GM13976 (cell line): Measurements from ENCODE around the gene BATF3.

Experiments used
- DNase-seq: peaks from one replicate; pipeline ENCODE4 v3.0.0; 2012; ENCODE audit warnings: low spot score
- in situ Hi-C: fragments of 300-500 bp; cut with MboI; formaldehyde crosslinking; loops from one replicate; pipeline ENCODE4 v1.12.0; 2022; ENCODE audit warnings: low sequenced_read_pairs, mixed read lengths, inconsistent platforms; ENCODE audit not compliant: unreplicated experiment
- TF ChIP-seq, protein P1 (sequence below): IDR thresholded peaks from 2 replicates; pipeline ENCODE4 v1.5.1; 2012; ENCODE audit warnings: borderline replicate concordance, mild to moderate bottlenecking; ENCODE audit not compliant: insufficient read depth; ENCODE audit errors: extremely low read depth, missing control alignments, control extremely low read depth

Gene BATF3

DNA sequence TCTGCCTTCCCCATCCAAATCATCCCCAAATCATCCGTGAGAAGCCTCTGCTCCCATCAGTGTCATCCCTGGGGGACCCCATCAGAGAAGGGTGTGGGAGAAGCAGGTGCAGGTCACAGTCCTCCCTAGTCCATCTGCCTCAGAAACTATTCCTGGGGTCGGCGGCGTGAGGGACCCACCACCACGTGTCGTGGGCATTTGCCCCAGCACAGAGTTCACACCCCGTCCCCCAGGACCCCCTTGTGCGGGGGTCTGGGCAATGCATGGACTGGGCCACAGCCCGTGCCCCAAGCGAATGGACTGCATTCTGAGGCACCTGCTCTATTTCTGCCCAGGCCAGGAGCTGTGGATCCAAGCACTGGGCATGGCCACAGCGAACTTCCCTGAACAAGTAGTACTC lies 52.6 kb downstream of the BATF3 start:
- in situ Hi-C loops, result no loop called here
- DNase-seq, result no peak
- TF ChIP-seq, protein P1, sequence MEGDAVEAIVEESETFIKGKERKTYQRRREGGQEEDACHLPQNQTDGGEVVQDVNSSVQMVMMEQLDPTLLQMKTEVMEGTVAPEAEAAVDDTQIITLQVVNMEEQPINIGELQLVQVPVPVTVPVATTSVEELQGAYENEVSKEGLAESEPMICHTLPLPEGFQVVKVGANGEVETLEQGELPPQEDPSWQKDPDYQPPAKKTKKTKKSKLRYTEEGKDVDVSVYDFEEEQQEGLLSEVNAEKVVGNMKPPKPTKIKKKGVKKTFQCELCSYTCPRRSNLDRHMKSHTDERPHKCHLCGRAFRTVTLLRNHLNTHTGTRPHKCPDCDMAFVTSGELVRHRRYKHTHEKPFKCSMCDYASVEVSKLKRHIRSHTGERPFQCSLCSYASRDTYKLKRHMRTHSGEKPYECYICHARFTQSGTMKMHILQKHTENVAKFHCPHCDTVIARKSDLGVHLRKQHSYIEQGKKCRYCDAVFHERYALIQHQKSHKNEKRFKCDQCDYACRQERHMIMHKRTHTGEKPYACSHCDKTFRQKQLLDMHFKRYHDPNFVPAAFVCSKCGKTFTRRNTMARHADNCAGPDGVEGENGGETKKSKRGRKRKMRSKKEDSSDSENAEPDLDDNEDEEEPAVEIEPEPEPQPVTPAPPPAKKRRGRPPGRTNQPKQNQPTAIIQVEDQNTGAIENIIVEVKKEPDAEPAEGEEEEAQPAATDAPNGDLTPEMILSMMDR, result no peak

DNA sequence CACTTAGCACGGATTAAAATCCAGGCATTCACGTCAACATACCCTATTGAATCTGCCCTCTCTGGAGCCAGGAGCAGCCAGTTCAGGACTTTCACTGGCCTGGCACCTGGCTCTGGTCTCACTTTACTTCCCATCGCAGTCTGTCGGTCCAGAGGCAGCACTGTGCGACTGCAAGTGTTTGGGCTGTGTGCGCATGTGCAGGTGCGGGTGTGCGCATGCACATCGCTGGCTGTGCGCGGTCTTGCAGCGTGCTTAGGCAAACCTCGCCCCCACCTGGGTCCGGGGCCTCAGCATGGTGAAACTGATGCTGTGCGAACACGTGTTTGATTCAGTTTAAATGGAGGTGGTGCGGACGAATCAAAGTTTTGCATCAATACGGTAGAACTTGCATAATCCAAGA lies 53.1 kb downstream of the BATF3 start:
- DNase-seq, result no peak
- in situ Hi-C loops, result no loop called here
- TF ChIP-seq, protein P1, result no peak

GRCh38 chr1:212645546-212646543 lies 53.8 kb downstream of the BATF3 start:
- DNase-seq, result no peak
- TF ChIP-seq, protein P1, result no peak
- in situ Hi-C loops, result no loop called here

- in situ Hi-C loops, result no loop called here
- TF ChIP-seq, protein P1, result no peak
- no peak for DNase-seq
Measured at GRCh38 chr1:212644866-212645545, 54.6 kb downstream of the BATF3 start.

DNA sequence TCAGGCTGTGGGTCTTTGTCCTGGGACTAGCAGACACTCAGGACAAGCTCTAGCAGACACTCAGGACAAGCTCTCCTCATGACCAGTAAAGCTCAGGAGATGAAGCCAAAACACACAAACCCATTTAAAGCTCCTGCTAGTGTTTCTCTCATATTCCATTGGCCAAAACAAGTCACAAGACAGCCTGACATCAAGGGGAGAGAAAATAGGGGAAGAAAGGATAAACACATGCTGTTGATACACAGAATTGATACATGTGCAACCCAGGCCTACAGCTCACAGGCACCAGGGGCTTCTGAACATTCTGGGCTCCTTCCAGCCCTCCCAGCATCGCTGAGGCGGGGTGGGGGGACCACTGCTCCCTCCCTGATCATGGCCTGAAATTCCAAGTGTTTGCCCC lies 55.8 kb downstream of the BATF3 start:
- TF ChIP-seq, protein P1, result no peak
- DNase-seq, result no peak
- in situ Hi-C loops, result no loop called here

DNA sequence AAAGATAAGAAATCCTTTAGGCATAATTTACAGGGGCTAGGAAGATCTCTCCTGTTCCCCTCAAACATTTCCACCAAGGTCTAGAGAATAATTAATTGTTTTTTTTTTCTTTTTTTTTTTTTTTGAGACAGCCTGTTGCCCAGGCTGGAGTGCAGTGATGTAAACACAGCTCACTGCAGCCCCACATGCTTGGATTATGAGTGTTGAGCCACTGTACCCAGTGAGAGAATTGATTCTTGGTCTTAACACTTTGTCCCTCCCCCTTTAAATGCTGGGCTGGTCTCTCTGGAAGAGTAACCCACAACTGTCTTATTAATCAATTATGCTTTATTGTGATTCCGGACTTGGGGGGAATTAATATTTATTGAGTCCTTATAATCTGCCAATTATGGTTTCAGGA lies 57.7 kb downstream of the BATF3 start:
- in situ Hi-C loops, result no loop called here
- TF ChIP-seq, protein P1, result no peak
- DNase-seq, result no peak
